K562 (cell line): ENCODE measurements around the gene PDZK1IP1. TPM values are rescaled to one million over a fixed set of nuclear protein-coding genes. Genes with fewer than 3 reads are reported as not detected.
A peak's percentile ranks its signal among the peaks of the same experiment; 100 is the strongest.

Source experiments
- ARID2 ChIP-seq: fragments of 450-650 bp; IDR thresholded peaks from 2 replicates; pipeline ENCODE4 v1.6.1; 2017; ENCODE audit warnings: antibody characterized with exemption, mild to moderate bottlenecking
- E2F5 ChIP-seq: sonication (generic); formaldehyde crosslinking; IDR thresholded peaks from 2 replicates; pipeline ENCODE4 v1.8.0; 2022; ENCODE audit warnings: mild to moderate bottlenecking, missing genetic modification reagents
- FOSL1 ChIP-seq: fragments of 200-800 bp; sonication (Bioruptor generic); conservative IDR thresholded peaks from 2 replicates; pipeline ENCODE4 v1.6.1; 2016; ENCODE audit warnings: missing genetic modification characterization, missing compliant biosample characterization
- MBD2 ChIP-seq: sonication (generic); IDR thresholded peaks from 2 replicates; pipeline ENCODE4 v1.6.1; 2016; ENCODE audit warnings: low read depth, borderline replicate concordance
- MECOM ChIP-seq: fragments of 250-450 bp; sonication (Bioruptor Pico); IDR thresholded peaks from 2 replicates; pipeline ENCODE4 v1.8.0; 2022; ENCODE audit warnings: inconsistent platforms
- NEUROD1 ChIP-seq: fragments of 150-350 bp; IDR thresholded peaks from 2 replicates; pipeline ENCODE4 v1.6.1; 2014; ENCODE audit warnings: borderline replicate concordance, low read length, low read depth; ENCODE audit not compliant: partially characterized antibody
- PCBP1 ChIP-seq: fragments of 200-400 bp; formaldehyde crosslinking; IDR thresholded peaks from 2 replicates; pipeline ENCODE4 v1.6.1; 2018; ENCODE audit warnings: mild to moderate bottlenecking, low read depth, low read length; ENCODE audit not compliant: poor library complexity, severe bottlenecking
- RBM15 ChIP-seq: fragments of 200-400 bp; formaldehyde crosslinking; IDR thresholded peaks from 2 replicates; pipeline ENCODE4 v1.6.1; 2018; ENCODE audit warnings: mild to moderate bottlenecking, low read length, moderate library complexity; ENCODE audit not compliant: insufficient read depth
- TOE1 ChIP-seq, 2 experiments: fragments of 450-650 bp in 1 of 2; sonication (generic) in 1 of 2; formaldehyde crosslinking in 1 of 2; IDR thresholded peaks; 2 replicates each; pipeline versions ENCODE4 v1.7.1 to v1.8.0; 2016 to 2022; ENCODE audit warnings: borderline replicate concordance in 2 of 2, mild to moderate bottlenecking in 2 of 2, antibody characterized with exemption in 1 of 2, inconsistent platforms in 1 of 2, low read depth in 1 of 2, missing genetic modification reagents in 1 of 2, moderate library complexity in 1 of 2
- XRCC4 ChIP-seq: IDR thresholded peaks from one replicate; pipeline ENCODE4 v1.6.1; 2011; ENCODE audit not compliant: insufficient read depth, insufficient read length; ENCODE audit errors: extremely low read depth
- ZFP1 ChIP-seq: fragments of 450-650 bp; formaldehyde crosslinking; IDR thresholded peaks from 2 replicates; pipeline ENCODE4 v1.4.0; 2020; ENCODE audit warnings: mild to moderate bottlenecking, mixed read lengths
- ZNF12 ChIP-seq: sonication (generic); formaldehyde crosslinking; IDR thresholded peaks from 2 replicates; pipeline ENCODE4 v1.4.0; 2020; ENCODE audit warnings: mild to moderate bottlenecking, missing genetic modification reagents
- ZNF318 ChIP-seq, 2 experiments: fragments of 450-650 bp; IDR thresholded peaks; 2 replicates each; pipeline ENCODE4 v1.6.1; 2016; ENCODE audit warnings: mild to moderate bottlenecking in 2 of 2, borderline replicate concordance in 1 of 2, low read depth in 1 of 2, moderate library complexity in 1 of 2
- polyA plus RNA-seq, 8 experiments: library from polyadenylated mRNA; depleted of rRNA in 4 of 8; stranded (reverse) in 5 of 8; unstranded in 3 of 8; fragments of >200 nt; fragmentation: Nextera tagmentation in 2 of 8; fragmentation: Illumina TruSeq in 1 of 8; extraction: Ambion mirVana in 2 of 8; extraction: Trizol in 1 of 8; gene quantifications; 2 replicates each; pipeline versions ENCODE4 v1.2.1 to v1.2.3, GENCODE V29; 2011 to 2014; ENCODE audit warnings: inconsistent platforms in 1 of 8, missing spikeins in 1 of 8
- total RNA-seq, 7 experiments: library from RNA; depleted of rRNA in 6 of 7; stranded (reverse); fragments of >200 nt in 6 of 7; fragmentation: Illumina TruSeq in 2 of 7; extraction: Trizol in 2 of 7; gene quantifications; 2 replicates each; pipeline versions ENCODE4 v1.2.1 to v1.2.3, GENCODE V29; 2011 to 2021; ENCODE audit warnings: low replicate concordance in 1 of 7
- TF ChIP-seq, protein P1 (sequence below): fragments of 250-450 bp; sonication (Bioruptor Pico); IDR thresholded peaks from 2 replicates; pipeline ENCODE4 v1.8.0; 2021; ENCODE audit warnings: borderline replicate concordance, mild to moderate bottlenecking, moderate library complexity; ENCODE audit not compliant: poor library complexity, severe bottlenecking
- TF ChIP-seq, protein P2 (sequence below): sonication (generic); formaldehyde crosslinking; IDR thresholded peaks from 2 replicates; pipeline ENCODE4 v1.8.1; 2023; ENCODE audit warnings: mild to moderate bottlenecking, missing genetic modification reagents

Gene PDZK1IP1
- total and polyA plus RNA-seq, 9 of the 15 experiments (the other 6 are each of a cell fraction or from before 2014, with no cell fraction given) = 0.17 to 0.68 (median 0.53) TPM; not detected in 2

DNA sequence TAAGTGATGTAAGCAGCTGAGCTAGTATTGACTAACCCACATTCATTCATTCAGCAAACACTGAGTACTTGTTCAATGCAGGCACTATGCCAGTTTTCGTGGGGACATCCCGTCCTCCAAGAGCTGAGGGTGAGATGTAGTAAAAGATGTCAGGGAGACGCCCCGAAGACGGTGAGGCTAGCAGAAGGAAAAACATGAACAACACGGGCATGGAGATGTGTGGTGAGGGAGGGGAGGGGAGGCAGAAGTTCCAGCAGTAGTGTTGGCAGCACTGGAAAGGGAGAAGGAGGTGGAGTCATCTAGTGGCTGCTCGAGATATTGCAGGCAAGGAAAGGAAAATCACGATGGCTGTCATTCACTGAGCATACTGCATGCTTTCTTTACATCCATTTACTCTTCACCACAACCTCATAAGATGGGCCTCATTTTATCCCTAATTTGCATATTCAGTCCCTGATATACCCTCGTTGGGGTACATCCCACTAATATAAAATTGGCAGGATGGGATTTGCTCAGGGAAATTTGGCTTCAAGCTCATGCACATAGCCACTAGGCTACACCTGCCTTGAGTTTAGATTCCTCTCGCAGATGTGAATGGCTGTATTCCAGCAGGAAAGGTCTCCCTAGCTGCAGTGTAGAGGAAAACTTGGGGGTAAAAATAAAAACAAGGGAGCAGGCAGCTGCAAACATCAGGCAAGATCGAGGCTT, 14.5 kb downstream of the PDZK1IP1 start (continued):
- TF ChIP-seq TOE1 (IDR thresholded peaks at IDR 0.05; ENCODE audit: borderline replicate concordance) (no peak), TOE1 (CRISPR knock-in tag; IDR thresholded peaks at IDR 0.05; ENCODE audit: borderline replicate concordance, low read depth) (no peak), PCBP1 (no peak), ZFP1 (no peak), ZNF318 (IDR thresholded peaks at IDR 0.05; ENCODE audit: borderline replicate concordance in 1 of 2, low read depth in 1 of 2) (no peak), E2F5 (no peak), RBM15 (no peak), NEUROD1 (no peak), MECOM (CRISPR knock-in tag) (no peak), MBD2 (no peak), ARID2 (peak; percentile 37; the same call in 1 of the 2 replicates), FOSL1 (tag) (no peak), ZNF12 (CRISPR knock-in tag) (no peak), XRCC4 (no peak)
- TF ChIP-seq, protein P1, sequence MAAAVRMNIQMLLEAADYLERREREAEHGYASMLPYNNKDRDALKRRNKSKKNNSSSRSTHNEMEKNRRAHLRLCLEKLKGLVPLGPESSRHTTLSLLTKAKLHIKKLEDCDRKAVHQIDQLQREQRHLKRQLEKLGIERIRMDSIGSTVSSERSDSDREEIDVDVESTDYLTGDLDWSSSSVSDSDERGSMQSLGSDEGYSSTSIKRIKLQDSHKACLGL = no peak
- TF ChIP-seq, protein P2, sequence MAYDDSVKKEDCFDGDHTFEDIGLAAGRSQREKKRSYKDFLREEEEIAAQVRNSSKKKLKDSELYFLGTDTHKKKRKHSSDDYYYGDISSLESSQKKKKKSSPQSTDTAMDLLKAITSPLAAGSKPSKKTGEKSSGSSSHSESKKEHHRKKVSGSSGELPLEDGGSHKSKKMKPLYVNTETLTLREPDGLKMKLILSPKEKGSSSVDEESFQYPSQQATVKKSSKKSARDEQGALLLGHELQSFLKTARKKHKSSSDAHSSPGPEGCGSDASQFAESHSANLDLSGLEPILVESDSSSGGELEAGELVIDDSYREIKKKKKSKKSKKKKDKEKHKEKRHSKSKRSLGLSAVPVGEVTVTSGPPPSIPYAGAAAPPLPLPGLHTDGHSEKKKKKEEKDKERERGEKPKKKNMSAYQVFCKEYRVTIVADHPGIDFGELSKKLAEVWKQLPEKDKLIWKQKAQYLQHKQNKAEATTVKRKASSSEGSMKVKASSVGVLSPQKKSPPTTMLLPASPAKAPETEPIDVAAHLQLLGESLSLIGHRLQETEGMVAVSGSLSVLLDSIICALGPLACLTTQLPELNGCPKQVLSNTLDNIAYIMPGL = no peak
